Stimulated activated CD4-positive, alpha-beta T cell treated with anti-CD3 and anti-CD28 coated beads, TNF-alpha, amount 100 ng/mL, for 24 hours (primary cell): ENCODE data around the gene BPGM.

Source experiments
- DNase-seq, 3 experiments: peaks; one replicate each; pipeline ENCODE4 v3.0.0-alpha.2; 2020; ENCODE audit warnings: low read depth in 3 of 3

Gene BPGM

GRCh38 chr7:134720091-134720935 is 73.7 kb downstream of the BPGM start:
- no peak for DNase-seq

GRCh38 chr7:134721171-134721570 is 74.5 kb downstream of the BPGM start:
- DNase-seq = no peak

- no peak for DNase-seq
These were observed 76.2 kb downstream of the BPGM start for GRCh38 chr7:134722786-134723322.

- DNase-seq = no peak
These were observed 77.2 kb downstream of the BPGM start for GRCh38 chr7:134723892-134724291.

- DNase-seq = no peak
These were observed 78.0 kb downstream of the BPGM start for GRCh38 chr7:134724606-134725005.

GRCh38 chr7:134726581-134726980 is 79.9 kb downstream of the BPGM start:
- DNase-seq = no peak

- no peak for DNase-seq
These were observed 81.1 kb downstream of the BPGM start for GRCh38 chr7:134727711-134728110.
